Astrocyte of the spinal cord (primary cell): ENCODE measurements around the gene CFAP210.
"Not testable (repeated sequence)": the region's sequence is repeated elsewhere in the genome, so short reads cannot be mapped to it uniquely, and the experiment has no call there.

Source experiments
- DNase-seq: peaks from one replicate; pipeline ENCODE4 v3.0.0; 2011; ENCODE audit warnings: low read depth, low spot score
- H3K4me3 ChIP-seq: 2 replicates; pipeline ENCODE4 v1.5.1; 2011; ENCODE audit warnings: low read depth, mild to moderate bottlenecking, low read length, moderate library complexity
- in situ Hi-C: cut with HindIII; loops from 2 replicates; pipeline ENCODE4 v1.10.0; 2017; ENCODE audit warnings: low sequenced_read_pairs
- TF ChIP-seq, protein P1 (sequence below): IDR thresholded peaks from 2 replicates; pipeline ENCODE4 v1.5.1; 2012; ENCODE audit warnings: low read depth, mild to moderate bottlenecking, low read length, inconsistent platforms

Gene CFAP210

DNA sequence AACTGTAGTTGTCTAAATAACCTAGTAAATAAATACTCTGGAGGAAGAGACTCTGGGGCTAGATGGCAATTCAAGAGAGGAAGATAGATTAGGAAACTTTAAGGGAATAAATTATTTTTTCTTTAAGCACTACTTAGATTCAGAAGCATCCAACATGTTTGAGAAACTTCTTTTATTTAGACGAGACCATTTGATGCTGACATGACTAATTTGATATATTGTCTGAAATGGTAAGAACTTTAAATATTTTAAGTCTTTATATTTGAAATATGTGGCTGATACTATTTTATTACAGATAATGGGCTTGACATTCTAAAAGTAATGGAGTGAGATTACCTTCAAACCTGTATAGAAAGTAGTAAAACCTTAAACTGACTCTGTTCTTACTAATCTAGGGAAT is 73.7 kb downstream of the CFAP210 start:
- in situ Hi-C loops, result no loop called here
- DNase-seq, result no peak
- H3K4me3 ChIP-seq, result no peak overlapping the region
- TF ChIP-seq, protein P1, sequence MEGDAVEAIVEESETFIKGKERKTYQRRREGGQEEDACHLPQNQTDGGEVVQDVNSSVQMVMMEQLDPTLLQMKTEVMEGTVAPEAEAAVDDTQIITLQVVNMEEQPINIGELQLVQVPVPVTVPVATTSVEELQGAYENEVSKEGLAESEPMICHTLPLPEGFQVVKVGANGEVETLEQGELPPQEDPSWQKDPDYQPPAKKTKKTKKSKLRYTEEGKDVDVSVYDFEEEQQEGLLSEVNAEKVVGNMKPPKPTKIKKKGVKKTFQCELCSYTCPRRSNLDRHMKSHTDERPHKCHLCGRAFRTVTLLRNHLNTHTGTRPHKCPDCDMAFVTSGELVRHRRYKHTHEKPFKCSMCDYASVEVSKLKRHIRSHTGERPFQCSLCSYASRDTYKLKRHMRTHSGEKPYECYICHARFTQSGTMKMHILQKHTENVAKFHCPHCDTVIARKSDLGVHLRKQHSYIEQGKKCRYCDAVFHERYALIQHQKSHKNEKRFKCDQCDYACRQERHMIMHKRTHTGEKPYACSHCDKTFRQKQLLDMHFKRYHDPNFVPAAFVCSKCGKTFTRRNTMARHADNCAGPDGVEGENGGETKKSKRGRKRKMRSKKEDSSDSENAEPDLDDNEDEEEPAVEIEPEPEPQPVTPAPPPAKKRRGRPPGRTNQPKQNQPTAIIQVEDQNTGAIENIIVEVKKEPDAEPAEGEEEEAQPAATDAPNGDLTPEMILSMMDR, result no peak

DNA sequence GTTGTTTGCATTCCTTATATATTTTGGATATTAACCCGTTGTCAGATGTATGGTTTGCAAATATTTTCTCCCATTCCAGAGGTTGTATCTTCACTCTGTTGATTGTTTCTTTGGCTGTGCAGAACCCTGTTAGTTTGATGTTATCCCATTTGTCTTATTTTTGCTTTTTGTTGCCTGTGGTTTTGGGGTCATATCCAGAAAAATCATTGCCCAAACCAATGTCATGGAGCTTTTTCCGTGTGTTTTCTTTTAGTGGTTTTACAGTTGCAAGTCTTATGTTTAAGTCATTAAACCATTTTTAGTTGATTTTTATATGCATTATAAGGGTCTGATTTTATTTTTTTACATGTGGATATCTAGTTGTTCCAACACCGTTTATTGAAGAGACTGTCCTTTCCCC is 74.3 kb downstream of the CFAP210 start:
- no peak overlapping the region for H3K4me3 ChIP-seq
- in situ Hi-C loops, result no loop called here
- TF ChIP-seq, protein P1, result no peak
- peak; percentile 8 for DNase-seq

DNA sequence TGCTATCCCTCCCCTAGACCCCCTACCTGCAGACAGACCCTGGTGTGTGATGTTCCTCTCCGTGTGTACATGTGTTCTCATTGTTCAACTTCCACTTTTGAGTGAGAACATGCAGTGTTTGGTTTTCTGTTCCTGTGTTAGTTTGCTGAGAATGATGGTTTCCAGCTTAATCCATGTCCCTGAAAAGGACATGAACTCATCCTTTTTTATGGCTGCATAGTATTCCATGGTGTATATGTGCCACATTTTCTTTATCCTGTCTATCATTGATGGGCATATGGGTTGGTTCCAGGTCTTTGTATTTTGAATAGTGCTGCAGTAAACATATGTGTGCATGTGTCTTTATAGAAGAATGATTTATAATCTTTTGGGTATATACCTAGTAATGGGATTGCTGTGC is 78.2 kb downstream of the CFAP210 start:
- in situ Hi-C loops, DNase-seq, H3K4me3 ChIP-seq: not testable (repeated sequence)

DNA sequence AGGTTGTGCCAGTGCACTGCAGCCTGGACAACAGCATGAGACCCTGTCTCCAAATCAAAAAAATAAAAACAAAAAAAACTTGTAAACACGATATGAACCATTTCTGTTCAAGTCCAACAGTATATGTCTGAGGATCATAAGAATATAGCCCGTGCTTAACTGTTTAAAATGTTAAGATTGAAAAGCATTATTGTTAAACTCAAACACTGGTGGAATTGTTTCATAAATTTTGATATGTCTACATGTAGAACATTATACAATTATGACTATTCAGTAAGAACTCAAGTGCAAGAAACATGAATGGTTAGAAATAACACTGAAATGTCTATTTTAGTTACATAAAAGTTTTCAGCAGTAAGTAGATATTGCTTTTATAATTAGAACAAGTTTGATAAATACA is 80.3 kb downstream of the CFAP210 start:
- H3K4me3 ChIP-seq, result no peak overlapping the region
- DNase-seq, result no peak
- TF ChIP-seq, protein P1, result no peak
- in situ Hi-C loops, result no loop called here

DNA sequence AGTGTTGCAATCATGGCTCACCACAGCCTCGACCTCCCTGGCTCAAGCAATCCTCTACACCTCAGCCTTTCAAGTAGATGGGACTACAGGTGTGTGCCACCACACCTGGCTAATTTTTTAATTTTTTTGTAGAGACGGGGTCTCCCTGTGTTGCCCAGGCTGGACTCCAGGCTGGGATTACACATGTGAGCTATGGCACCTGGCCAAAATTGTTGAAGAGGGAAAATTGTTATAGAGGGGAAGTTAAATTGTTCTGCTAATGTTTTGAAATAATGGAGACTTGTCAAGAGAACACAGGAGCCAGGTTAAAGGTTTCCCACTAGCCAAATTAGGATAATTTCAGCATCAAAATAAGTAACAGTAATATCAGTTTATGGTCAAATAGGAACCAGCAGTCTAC is 84.9 kb downstream of the CFAP210 start:
- in situ Hi-C loops, result no loop called here
- DNase-seq, result no peak
- TF ChIP-seq, protein P1, result no peak
- H3K4me3 ChIP-seq, result no peak overlapping the region

DNA sequence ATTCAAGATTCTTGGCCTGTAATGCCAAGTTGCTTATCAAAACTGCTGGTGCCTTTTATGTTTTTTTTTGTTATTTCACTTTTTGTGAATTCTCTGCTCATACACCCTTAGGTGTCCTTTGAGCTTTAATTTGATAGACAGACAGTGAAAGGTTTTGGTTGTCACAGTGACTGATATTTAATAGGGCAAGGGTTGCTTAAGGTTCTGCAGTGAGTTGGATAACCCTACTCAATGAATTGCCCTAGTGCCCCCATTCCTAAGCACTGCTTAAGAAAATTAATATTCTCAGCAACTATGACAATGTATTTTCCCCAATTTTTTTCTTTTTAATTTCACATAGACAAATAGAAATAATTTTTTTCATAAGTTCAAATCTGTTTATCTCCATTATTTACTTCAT is 94.6 kb downstream of the CFAP210 start:
- no peak overlapping the region for H3K4me3 ChIP-seq
- TF ChIP-seq, protein P1, result no peak
- in situ Hi-C loops, result no loop called here
- no peak for DNase-seq

DNA sequence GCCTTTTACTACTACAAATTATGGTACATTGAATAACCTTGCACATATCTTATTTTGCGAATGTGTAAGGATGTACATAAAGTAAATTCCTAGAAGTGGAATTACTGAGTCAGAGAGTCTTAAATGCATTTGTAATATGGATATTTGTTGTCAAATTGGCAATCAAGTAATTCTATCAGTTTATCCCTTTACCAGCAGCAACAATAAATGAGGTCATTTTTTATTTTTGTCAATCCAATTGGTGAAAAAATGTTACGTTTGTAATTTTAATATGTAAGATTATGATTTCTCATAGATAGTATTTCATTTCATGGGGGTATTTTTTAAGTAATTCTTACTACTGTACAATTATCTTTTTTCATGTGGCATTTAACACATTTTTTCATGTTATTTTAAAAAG is 95.2 kb downstream of the CFAP210 start:
- in situ Hi-C loops, result no loop called here
- TF ChIP-seq, protein P1, result no peak

DNA sequence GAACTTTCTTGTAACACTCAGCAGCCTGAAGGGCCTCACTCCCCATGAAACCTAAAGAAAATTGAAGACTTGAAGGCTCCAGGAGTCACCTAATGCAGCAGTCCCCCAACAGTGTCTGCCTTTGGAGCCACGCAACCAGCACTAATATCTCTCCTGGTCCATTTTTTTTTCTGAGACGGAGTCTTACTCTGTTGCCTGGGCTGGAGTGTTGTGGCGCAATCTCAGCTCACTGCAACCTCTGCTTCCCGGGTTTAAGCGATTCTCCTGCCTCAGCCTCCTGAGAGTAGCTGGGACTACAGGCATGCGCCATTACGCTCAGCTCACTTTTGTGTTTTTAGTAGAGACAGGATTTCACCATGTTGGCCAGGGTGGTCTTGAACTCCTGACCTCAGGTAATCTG is 97.7 kb downstream of the CFAP210 start:
- H3K4me3 ChIP-seq, in situ Hi-C loops: not testable (repeated sequence)

More for the DNA sequence above, 95.2 kb downstream of the CFAP210 start:
- DNase-seq, result no peak
- no peak overlapping the region for H3K4me3 ChIP-seq

More for the DNA sequence above, 97.7 kb downstream of the CFAP210 start:
- not testable (repeated sequence) for DNase-seq
